Heart left ventricle (tissue), 13 donors: ENCODE data around the gene RCN2.

Source experiments
- POLR2A ChIP-seq, 2 donors: fragments of 450-650 bp; IDR thresholded peaks; one replicate each; pipeline ENCODE4 v1.6.1; 2017; ENCODE audit warnings: antibody characterized with exemption in 2 of 2, mild to moderate bottlenecking in 2 of 2, moderate library complexity in 2 of 2
- TF ChIP-seq, protein P1 (sequence below), 12 donors: fragments of 200-600 bp; sonication (generic) in 4 of 12; IDR thresholded peaks; one replicate each; pipeline versions ENCODE4 v1.5.0 to v1.8.0; 2018 to 2022; ENCODE audit warnings: antibody characterized with exemption in 12 of 12, mild to moderate bottlenecking in 5 of 12
- donor health status: ischemic (EF 13 %, LVEDD 7.1; RV severe dilation, severe dysfunction).
- donor health status: DM: no; HTN: yes; CAD: no.
- donor health status: DM: no; HTN: no; CAD: no.
- donor health status: ischemic (EF 25% LVEDD 6.9; RV normal size, moderate dysfunction).
- donor health status: ischemic (EF 25% LVEDD 5.7; RV mildly dilated, moderate dysfunction).
- donor health status: ischemic (EF 35%, LVEDD 5.7; RV mildly dilated, moderate dysfunction).
- donor health status: nonischemic (EF 11% LVEDD 7.7; RV severe dilation, severe dysfunction).
- donor health status: DM: yes; HTN: yes; CAD: no.
- donor health status: PGD.
- donor health status: ischemic (EF 29% LVEDD 5.4; RV normal size, mild dysfunction).
- donor health status: nonischemic (EF 23%, LVEDD 6.1; RV moderate dilation, normal function).

DNA sequence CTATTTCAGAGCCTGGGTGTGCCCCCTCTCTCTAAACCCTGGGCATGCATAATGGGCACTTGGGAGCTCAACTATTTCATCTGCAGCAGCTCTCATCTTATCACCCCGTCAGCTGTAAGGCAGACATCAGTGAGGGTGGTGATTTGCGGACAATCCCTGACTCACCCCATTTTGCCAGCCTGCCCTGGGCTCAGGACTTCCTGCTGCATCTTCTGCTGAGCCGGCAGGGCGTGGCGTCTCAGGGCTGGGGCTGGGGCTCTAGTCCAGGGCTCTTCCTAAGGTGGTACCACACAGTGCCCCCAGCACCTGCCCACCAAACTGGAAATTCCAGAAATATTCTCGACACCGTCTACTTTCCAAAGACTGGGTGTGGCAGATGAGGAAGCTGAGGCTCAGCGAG lies 62.5 kb downstream of the RCN2 start:
- TF ChIP-seq, protein P1, sequence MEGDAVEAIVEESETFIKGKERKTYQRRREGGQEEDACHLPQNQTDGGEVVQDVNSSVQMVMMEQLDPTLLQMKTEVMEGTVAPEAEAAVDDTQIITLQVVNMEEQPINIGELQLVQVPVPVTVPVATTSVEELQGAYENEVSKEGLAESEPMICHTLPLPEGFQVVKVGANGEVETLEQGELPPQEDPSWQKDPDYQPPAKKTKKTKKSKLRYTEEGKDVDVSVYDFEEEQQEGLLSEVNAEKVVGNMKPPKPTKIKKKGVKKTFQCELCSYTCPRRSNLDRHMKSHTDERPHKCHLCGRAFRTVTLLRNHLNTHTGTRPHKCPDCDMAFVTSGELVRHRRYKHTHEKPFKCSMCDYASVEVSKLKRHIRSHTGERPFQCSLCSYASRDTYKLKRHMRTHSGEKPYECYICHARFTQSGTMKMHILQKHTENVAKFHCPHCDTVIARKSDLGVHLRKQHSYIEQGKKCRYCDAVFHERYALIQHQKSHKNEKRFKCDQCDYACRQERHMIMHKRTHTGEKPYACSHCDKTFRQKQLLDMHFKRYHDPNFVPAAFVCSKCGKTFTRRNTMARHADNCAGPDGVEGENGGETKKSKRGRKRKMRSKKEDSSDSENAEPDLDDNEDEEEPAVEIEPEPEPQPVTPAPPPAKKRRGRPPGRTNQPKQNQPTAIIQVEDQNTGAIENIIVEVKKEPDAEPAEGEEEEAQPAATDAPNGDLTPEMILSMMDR (IDR thresholded peaks at IDR 0.05) = no peak
- TF ChIP-seq POLR2A (IDR thresholded peaks at IDR 0.05) = no peak
